GM12878 (cell line): ENCODE data around the gene FAM181B. TPM values are rescaled to one million over a fixed set of nuclear protein-coding genes. Genes with fewer than 3 reads are reported as not detected.

Source experiments
- ATAC-seq: fragments of 200-7000 bp; cut with Tn5 transposase; 3 replicates; pipeline ENCODE4 v1.9.1; 2020; ENCODE audit warnings: mild to moderate bottlenecking, moderate library complexity
- BruUV-seq: library from RNA; stranded (reverse); fragments of 400-500 nt; replicated peaks from 2 replicates; lab custom pipeline; 2021; lab: Mats Ljungman, UMichigan
- CTCF ChIA-PET: fragments of 300-600 bp; sonication (Branson Sonifier 250); formaldehyde crosslinking; extraction: SDS; loops from one replicate; lab custom pipeline; 2021; ENCODE audit warnings: inconsistent platforms; lab: Yijun Ruan, JAX
- POLR2A ChIA-PET: fragments of 350-600 bp; formaldehyde crosslinking; extraction: SDS; loops from one replicate; lab custom pipeline; 2021; ENCODE audit warnings: inconsistent platforms; lab: Charles Lee
- RAD21 ChIA-PET: fragments of 300-600 bp; sonication (Branson Sonifier 250); formaldehyde crosslinking; loops from one replicate; lab custom pipeline; 2023; ENCODE audit warnings: antibody characterized with exemption; ENCODE audit not compliant: unreplicated experiment; lab: Charles Lee
- SMC1A ChIA-PET: fragments of 300-600 bp; sonication (Branson Sonifier 250); formaldehyde crosslinking; loops from one replicate; lab custom pipeline; 2023; ENCODE audit not compliant: unreplicated experiment, uncharacterized antibody; lab: Charles Lee
- DNase-seq: peaks from one replicate; pipeline ENCODE4 v3.0.0-alpha.2; 2011; ENCODE audit warnings: low read depth, low spot score
- FAIRE-seq: peaks from 3 replicates; lab custom pipeline; 2011; peaks lifted over from hg19 to GRCh38; lab: Jason Lieb, UNC
- H2AFZ ChIP-seq: 2 replicates; pipeline ENCODE4 v1.6.0; 2011; ENCODE audit warnings: low read depth, low read length, control low read depth; ENCODE audit not compliant: control insufficient read depth
- H3K27ac ChIP-seq: 2 replicates; pipeline ENCODE4 v1.5.1; 2011; ENCODE audit warnings: control low read depth; ENCODE audit not compliant: control insufficient read depth, insufficient read depth
- H3K27me3 ChIP-seq, 2 experiments: replicated peaks in 1 of 2; 2 replicates each; pipeline versions ENCODE4 v1.6.0 to v1.6.1; 2011; ENCODE audit warnings: low read length in 1 of 2; ENCODE audit not compliant: control insufficient read depth in 2 of 2, insufficient read depth in 2 of 2
- H3K36me3 ChIP-seq, 2 experiments: 2 replicates each; pipeline ENCODE4 v1.5.1; 2011; ENCODE audit warnings: low read length in 1 of 2; ENCODE audit not compliant: control insufficient read depth in 2 of 2, insufficient read depth in 2 of 2
- H3K4me1 ChIP-seq: 2 replicates; pipeline ENCODE4 v1.6.1; 2011; ENCODE audit warnings: mild to moderate bottlenecking, low read length, moderate library complexity, mixed read lengths; ENCODE audit not compliant: control insufficient read depth, insufficient read depth
- H3K4me2 ChIP-seq: 2 replicates; pipeline ENCODE4 v1.6.0; 2011; ENCODE audit warnings: control low read depth; ENCODE audit not compliant: control insufficient read depth, insufficient read depth
- H3K4me3 ChIP-seq: fragments of 200-600 bp; sonication (generic); 2 replicates; pipeline ENCODE4 v1.5.1; 2016
- H3K79me2 ChIP-seq: 2 replicates; pipeline ENCODE4 v1.6.0; 2011; ENCODE audit warnings: low read length; ENCODE audit not compliant: control insufficient read depth, insufficient read depth
- H3K9ac ChIP-seq: 2 replicates; pipeline ENCODE4 v1.8.0; 2011; ENCODE audit warnings: low read length, control low read depth, mixed read lengths; ENCODE audit not compliant: control insufficient read depth, insufficient read depth
- H3K9me3 ChIP-seq: replicated peaks from 3 replicates; pipeline ENCODE4 v1.5.1; 2011; ENCODE audit warnings: mild to moderate bottlenecking, low read length; ENCODE audit not compliant: control insufficient read depth, insufficient read depth
- H4K20me1 ChIP-seq: 2 replicates; pipeline ENCODE4 v1.6.0; 2011; ENCODE audit not compliant: control insufficient read depth, insufficient read depth
- BCL11A ChIP-seq: IDR thresholded peaks from 2 replicates; pipeline ENCODE4 v1.6.1; 2011; ENCODE audit warnings: low read depth, low read length
- BCL3 ChIP-seq: IDR thresholded peaks from 2 replicates; pipeline ENCODE4 v1.6.1; 2011; ENCODE audit warnings: borderline replicate concordance, low read depth, mild to moderate bottlenecking, moderate library complexity, low read length; ENCODE audit not compliant: insufficient read depth, poor library complexity, severe bottlenecking
- BHLHE40 ChIP-seq, 2 experiments: fragments of 450-650 bp in 1 of 2; IDR thresholded peaks; 2 replicates each; pipeline ENCODE4 v1.6.1; 2011 to 2017; ENCODE audit warnings: low read depth in 2 of 2, borderline replicate concordance in 1 of 2, improper control_type of control experiment in 1 of 2, low read length in 1 of 2, mild to moderate bottlenecking in 1 of 2
- BRCA1 ChIP-seq: IDR thresholded peaks from 2 replicates; pipeline ENCODE4 v1.6.1; 2011; ENCODE audit warnings: low read depth, low read length, improper control_type of control experiment
- CBX3 ChIP-seq: fragments of 200-600 bp; sonication (generic); IDR thresholded peaks from 2 replicates; pipeline ENCODE4 v1.6.1; 2016; ENCODE audit warnings: low read depth, borderline replicate concordance
- DPF2 ChIP-seq: fragments of 450-650 bp; IDR thresholded peaks from 2 replicates; pipeline ENCODE4 v1.6.1; 2017; ENCODE audit warnings: mild to moderate bottlenecking
- EGR1 ChIP-seq, 2 experiments: IDR thresholded peaks; 1 replicate in 1 of 2; 2 replicates in 1 of 2; pipeline ENCODE4 v1.6.1; 2011 to 2012; ENCODE audit warnings: low read depth in 2 of 2, low read length in 2 of 2, borderline replicate concordance in 1 of 2, mild to moderate bottlenecking in 1 of 2, moderate library complexity in 1 of 2
- GABPA ChIP-seq: IDR thresholded peaks from 2 replicates; pipeline ENCODE4 v1.6.1; 2014; ENCODE audit warnings: antibody characterized with exemption, low read depth, mild to moderate bottlenecking, inconsistent platforms
- IRF5 ChIP-seq: fragments of 450-650 bp; IDR thresholded peaks from 2 replicates; pipeline ENCODE4 v1.6.1; 2017; ENCODE audit warnings: borderline replicate concordance
- JUND ChIP-seq: IDR thresholded peaks from 2 replicates; pipeline ENCODE4 v1.6.1; 2012; ENCODE audit warnings: low read depth, mild to moderate bottlenecking, low read length, improper control_type of control experiment, moderate library complexity
- KAT2A ChIP-seq: conservative IDR thresholded peaks from 2 replicates; pipeline ENCODE4 v1.6.1; 2011; ENCODE audit warnings: low read depth, low read length; ENCODE audit not compliant: control insufficient read depth
- MYC ChIP-seq: IDR thresholded peaks from 2 replicates; pipeline ENCODE4 v1.6.1; 2011; ENCODE audit warnings: mild to moderate bottlenecking, low read length, moderate library complexity, inconsistent platforms; ENCODE audit not compliant: insufficient read depth, insufficient replicate concordance, insufficient read length, severe bottlenecking
- NFXL1 ChIP-seq: fragments of 450-650 bp; IDR thresholded peaks from 2 replicates; pipeline ENCODE4 v1.6.1; 2017; ENCODE audit warnings: antibody characterized with exemption, mild to moderate bottlenecking, borderline replicate concordance
- NRF1 ChIP-seq: conservative IDR thresholded peaks from 2 replicates; pipeline ENCODE4 v1.6.1; 2011; ENCODE audit warnings: mild to moderate bottlenecking, low read depth, low read length, improper control_type of control experiment
- POU2F2 ChIP-seq: IDR thresholded peaks from 3 replicates; pipeline ENCODE4 v1.6.1; 2011; ENCODE audit warnings: low read depth, mild to moderate bottlenecking, low read length, borderline replicate concordance
- RAD51 ChIP-seq: fragments of 450-650 bp; IDR thresholded peaks from 2 replicates; pipeline ENCODE4 v1.6.1; 2016; ENCODE audit warnings: moderate library complexity, mild to moderate bottlenecking, inconsistent platforms
- RBBP5 ChIP-seq: fragments of 200-600 bp; sonication (generic); conservative IDR thresholded peaks from 2 replicates; pipeline ENCODE4 v1.6.1; 2016
- RCOR1 ChIP-seq: conservative IDR thresholded peaks from 2 replicates; pipeline ENCODE4 v1.6.1; 2012; ENCODE audit warnings: low read depth, low read length, improper control_type of control experiment
- SREBF1 ChIP-seq: IDR thresholded peaks from 2 replicates; pipeline ENCODE4 v1.6.1; 2012; ENCODE audit warnings: mild to moderate bottlenecking, low read length
- TCF7 ChIP-seq: IDR thresholded peaks from 2 replicates; pipeline ENCODE4 v1.6.1; 2014; ENCODE audit warnings: antibody characterized with exemption, borderline replicate concordance
- ZNF24 ChIP-seq: fragments of 450-650 bp; IDR thresholded peaks from 2 replicates; pipeline ENCODE4 v1.6.1; 2017; ENCODE audit warnings: antibody characterized with exemption, mild to moderate bottlenecking
- WGBS: methylation state at CpG from one replicate; pipeline ENCODE4 v1.1.6; 2016; ENCODE audit warnings: low lambda C conversion rate; ENCODE audit not compliant: insufficient replicate concordance, insufficient coverage; ENCODE audit errors: missing lambda C conversion rate; 5-methylcytosine and 5-hydroxymethylcytosine counted together
- in situ Hi-C: fragments of 300-500 bp; cut with MboI; formaldehyde crosslinking; loops from 9 replicates; pipeline ENCODE4 v1.14.3; 2018; ENCODE audit warnings: mixed read lengths
- intact Hi-C: fragments of 100-400 bp; cut with micrococcal nuclease; formaldehyde crosslinking; loops from one replicate; pipeline ENCODE4 v1.14.2; 2022; ENCODE audit not compliant: unreplicated experiment
- polyA plus RNA-seq, 11 experiments: library from polyadenylated mRNA; depleted of rRNA in 4 of 11; unstranded in 6 of 11; stranded (reverse) in 5 of 11; fragments of >200 nt; fragmentation: Nextera tagmentation in 4 of 11; fragmentation: Illumina TruSeq in 1 of 11; extraction: Ambion mirVana in 4 of 11; extraction: Trizol in 1 of 11; gene quantifications; 1 replicate in 1 of 11; 2 replicates in 10 of 11; pipeline versions ENCODE4 v1.2.1 to v1.2.3, GENCODE V29; 2011 to 2016; ENCODE audit warnings: inconsistent platforms in 2 of 11, missing spikeins in 2 of 11, low read depth in 1 of 11
- total RNA-seq, 4 experiments: library from RNA; depleted of rRNA in 3 of 4; stranded (reverse); fragments of >200 nt in 3 of 4; fragmentation: Illumina TruSeq in 1 of 4; extraction: Trizol in 1 of 4; gene quantifications; 2 replicates each; pipeline versions ENCODE4 v1.2.1 to v1.2.3, GENCODE V29; 2013 to 2021

FAM181B gene
- total and polyA plus RNA-seq, 10 of the 15 experiments (the other 5 are each of a cell fraction or from before 2014, with no cell fraction given): not detected

- TF ChIP-seq POU2F2: no peak
- TF ChIP-seq, all 136 proteins: peak for 2
These were observed 31.7 kb downstream of the FAM181B start (continued) for GRCh38 chr11:82701847-82702520.

GRCh38 chr11:82698576-82699352, 34.9 kb downstream of the FAM181B start:
- H3K4me1 ChIP-seq: no peaks in the 10 kb centered on the region
- 2% methylated on average over 6 of the region's 6 CpGs for WGBS
- POLR2A ChIA-PET: no interaction called here
- SMC1A ChIA-PET: no interaction called here
- no peak for ATAC-seq
- no peaks in the 10 kb centered on the region for H3K36me3 ChIP-seq
- intact Hi-C loops: no loop called here
- in situ Hi-C loops: loop anchor here (10.0 kb wide), 1 partner anchor 1054 kb away; no protein-coding TSS in a partner anchor
- no peaks in the 10 kb centered on the region for H3K9me3 ChIP-seq
- DNase-seq: no peak
- no TSS peak for BruUV-seq
- H4K20me1 ChIP-seq: no peaks in the 10 kb centered on the region
- TF ChIP-seq BRCA1 (no peak), EGR1 (IDR thresholded peaks at IDR 0.05; ENCODE audit: borderline replicate concordance in 1 of 2, low read depth in 2 of 2, low read length in 2 of 2) (no peak), CBX3 (no peak), RCOR1 (no peak), NRF1 (no peak), RAD51 (no peak), JUND (no peak), GABPA (no peak), NFXL1 (no peak), BCL3 (no peak), ZNF24 (no peak), KAT2A (no peak), TCF7 (no peak), IRF5 (no peak), SREBF1 (no peak), BCL11A (no peak), MYC (no peak), RBBP5 (no peak), DPF2 (no peak), BHLHE40 (IDR thresholded peaks at IDR 0.05; ENCODE audit: borderline replicate concordance in 1 of 2, low read depth in 2 of 2, low read length in 1 of 2) (no peak)
- RAD21 ChIA-PET: no interaction called here
- H3K4me3 ChIP-seq: no peak overlapping the region
- FAIRE-seq: no peak
- no peak overlapping the region for H3K27ac ChIP-seq
- H3K79me2 ChIP-seq: no peaks in the 10 kb centered on the region
- H3K4me2 ChIP-seq: no peak overlapping the region
- no peak overlapping the region for H3K9ac ChIP-seq
- no peak overlapping the region for H2AFZ ChIP-seq
- H3K27me3 ChIP-seq: no peaks in the 10 kb centered on the region; a peak in 1 of 4 replicates
- CTCF ChIA-PET: interaction anchor here (0.9 to 1.1 kb wide), 2 partner anchors 9 to 16 kb away, joined by 4 to 5 read pairs; no protein-coding TSS in a partner anchor
